Measurements from ENCODE around the gene ACTMAP.

The ACTMAP gene

GRCh38 chr19:40703029-40703755 lies 47.1 kb downstream of the ACTMAP start:
- Histone ChIP-seq H3K9ac (ENCODE audit: low read depth, low read length, poor library complexity, severe bottlenecking) (no peak overlapping the region), H3K36me3 (ENCODE audit: insufficient read depth, low read length) (peaks cover 13% of the 10 kb centered on the region; the same call in 1 of the 2 replicates), H3K9me3 (ENCODE audit: insufficient read depth, low read depth, low read length) (no peaks in the 10 kb centered on the region), H3K27me3 (ENCODE audit: insufficient read depth, low read length, poor library complexity, severe bottlenecking) (no peaks in the 10 kb centered on the region), H3K4me3 (ENCODE audit: low read length, poor library complexity, severe bottlenecking) (no peak overlapping the region), H3K79me2 (ENCODE audit: insufficient read depth, low read length) (no peaks in the 10 kb centered on the region), H3F3A (ENCODE audit: low read depth) (no peaks in the 10 kb centered on the region), H4K20me1 (ENCODE audit: insufficient read depth, low read length, poor library complexity, severe bottlenecking) (no peaks in the 10 kb centered on the region), H2AFZ (ENCODE audit: low read length) (no peak overlapping the region), H3K9me2 (replicated peaks; ENCODE audit: low read depth, low read length) (no peaks in the 10 kb centered on the region), H3K4me1 (ENCODE audit: insufficient read depth, low read length, poor library complexity, severe bottlenecking) (no peaks in the 10 kb centered on the region), H3K4me2 (ENCODE audit: low read depth, low read length, poor library complexity, severe bottlenecking) (no peak overlapping the region)
- TF ChIP-seq, protein P1, sequence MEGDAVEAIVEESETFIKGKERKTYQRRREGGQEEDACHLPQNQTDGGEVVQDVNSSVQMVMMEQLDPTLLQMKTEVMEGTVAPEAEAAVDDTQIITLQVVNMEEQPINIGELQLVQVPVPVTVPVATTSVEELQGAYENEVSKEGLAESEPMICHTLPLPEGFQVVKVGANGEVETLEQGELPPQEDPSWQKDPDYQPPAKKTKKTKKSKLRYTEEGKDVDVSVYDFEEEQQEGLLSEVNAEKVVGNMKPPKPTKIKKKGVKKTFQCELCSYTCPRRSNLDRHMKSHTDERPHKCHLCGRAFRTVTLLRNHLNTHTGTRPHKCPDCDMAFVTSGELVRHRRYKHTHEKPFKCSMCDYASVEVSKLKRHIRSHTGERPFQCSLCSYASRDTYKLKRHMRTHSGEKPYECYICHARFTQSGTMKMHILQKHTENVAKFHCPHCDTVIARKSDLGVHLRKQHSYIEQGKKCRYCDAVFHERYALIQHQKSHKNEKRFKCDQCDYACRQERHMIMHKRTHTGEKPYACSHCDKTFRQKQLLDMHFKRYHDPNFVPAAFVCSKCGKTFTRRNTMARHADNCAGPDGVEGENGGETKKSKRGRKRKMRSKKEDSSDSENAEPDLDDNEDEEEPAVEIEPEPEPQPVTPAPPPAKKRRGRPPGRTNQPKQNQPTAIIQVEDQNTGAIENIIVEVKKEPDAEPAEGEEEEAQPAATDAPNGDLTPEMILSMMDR (conservative IDR thresholded peaks at IDR 0.05; ENCODE audit: low read length): no peak
- no peak for TF ChIP-seq EZH2phosphoT487 (IDR thresholded peaks at IDR 0.05; ENCODE audit: borderline replicate concordance)

DNA sequence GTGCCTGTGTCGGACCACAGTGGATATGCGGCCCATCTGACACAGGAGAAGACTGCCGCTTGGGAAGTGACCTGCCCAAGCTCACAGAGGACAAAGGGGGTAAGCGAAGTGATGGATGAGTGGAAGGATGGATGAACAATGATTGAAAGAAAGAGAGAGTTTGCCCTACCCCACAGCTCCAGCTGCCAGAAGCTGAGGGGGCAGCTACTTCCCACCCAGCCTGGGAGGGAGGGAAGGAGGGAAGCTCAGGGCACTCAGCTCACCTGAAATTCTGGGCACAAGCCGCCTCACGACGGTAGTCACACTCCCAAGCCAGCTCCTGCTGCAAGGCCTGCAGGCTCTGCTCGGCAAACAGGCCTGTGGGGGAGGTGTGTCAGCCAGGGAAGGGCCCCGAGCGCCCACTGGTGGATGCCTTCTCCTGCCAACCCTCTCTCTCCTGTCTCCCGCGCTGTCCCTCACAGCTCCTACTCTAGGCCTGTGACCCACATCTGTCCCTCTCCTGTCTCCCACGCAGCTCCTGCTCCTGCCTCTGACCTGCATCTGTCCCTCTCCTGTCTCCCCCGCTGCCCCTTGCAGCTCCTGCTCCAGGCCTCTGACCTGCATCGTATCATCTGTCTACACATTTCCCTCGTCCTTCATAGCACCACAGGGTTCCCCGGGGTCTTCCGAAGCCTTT lies 47.8 kb downstream of the ACTMAP start:
- H3K9ac ChIP-seq (ENCODE audit: low read depth, low read length, poor library complexity, severe bottlenecking): no peak overlapping the region
- no peaks in the 10 kb centered on the region for H4K20me1 ChIP-seq (ENCODE audit: insufficient read depth, low read length, poor library complexity, severe bottlenecking)
- no peaks in the 10 kb centered on the region for H3F3A ChIP-seq (ENCODE audit: low read depth)
- no peak overlapping the region for H2AFZ ChIP-seq (ENCODE audit: low read length)
- H3K79me2 ChIP-seq (ENCODE audit: insufficient read depth, low read length): no peaks in the 10 kb centered on the region
- no peaks in the 10 kb centered on the region for H3K27me3 ChIP-seq (ENCODE audit: insufficient read depth, low read length, poor library complexity, severe bottlenecking)
- H3K9me3 ChIP-seq (ENCODE audit: insufficient read depth, low read depth, low read length): no peaks in the 10 kb centered on the region
- TF ChIP-seq EZH2phosphoT487 (IDR thresholded peaks at IDR 0.05; ENCODE audit: borderline replicate concordance): no peak
- TF ChIP-seq, protein P1 (conservative IDR thresholded peaks at IDR 0.05; ENCODE audit: low read length): no peak
- H3K4me1 ChIP-seq (ENCODE audit: insufficient read depth, low read length, poor library complexity, severe bottlenecking): no peaks in the 10 kb centered on the region
- H3K4me2 ChIP-seq (ENCODE audit: low read depth, low read length, poor library complexity, severe bottlenecking): no peak overlapping the region
- H3K9me2 ChIP-seq (replicated peaks; ENCODE audit: low read depth, low read length): no peaks in the 10 kb centered on the region
- H3K36me3 ChIP-seq (ENCODE audit: insufficient read depth, low read length): peaks cover 13% of the 10 kb centered on the region; the same call in 1 of the 2 replicates
- H3K4me3 ChIP-seq (ENCODE audit: low read length, poor library complexity, severe bottlenecking): no peak overlapping the region

- no peaks in the 10 kb centered on the region for H3K79me2 ChIP-seq (ENCODE audit: insufficient read depth, low read length)
- no peak overlapping the region for H3K9ac ChIP-seq (ENCODE audit: low read depth, low read length, poor library complexity, severe bottlenecking)
- TF ChIP-seq, protein P1 (conservative IDR thresholded peaks at IDR 0.05; ENCODE audit: low read length): no peak
- no peak for TF ChIP-seq EZH2phosphoT487 (IDR thresholded peaks at IDR 0.05; ENCODE audit: borderline replicate concordance)
- H2AFZ ChIP-seq (ENCODE audit: low read length): no peak overlapping the region
- H3K36me3 ChIP-seq (ENCODE audit: insufficient read depth, low read length): peaks cover 13% of the 10 kb centered on the region; the same call in 1 of the 2 replicates
- no peaks in the 10 kb centered on the region for H3K27me3 ChIP-seq (ENCODE audit: insufficient read depth, low read length, poor library complexity, severe bottlenecking)
- no peaks in the 10 kb centered on the region for H3K4me1 ChIP-seq (ENCODE audit: insufficient read depth, low read length, poor library complexity, severe bottlenecking)
- no peaks in the 10 kb centered on the region for H3K9me3 ChIP-seq (ENCODE audit: insufficient read depth, low read depth, low read length)
- H4K20me1 ChIP-seq (ENCODE audit: insufficient read depth, low read length, poor library complexity, severe bottlenecking): no peaks in the 10 kb centered on the region
- H3K9me2 ChIP-seq (replicated peaks; ENCODE audit: low read depth, low read length): no peaks in the 10 kb centered on the region
- no peak overlapping the region for H3K4me2 ChIP-seq (ENCODE audit: low read depth, low read length, poor library complexity, severe bottlenecking)
- no peak overlapping the region for H3K4me3 ChIP-seq (ENCODE audit: low read length, poor library complexity, severe bottlenecking)
- H3F3A ChIP-seq (ENCODE audit: low read depth): no peaks in the 10 kb centered on the region
Observed at GRCh38 chr19:40701758-40702157, 48.5 kb downstream of the ACTMAP start.

Measured in Loucy (cell line).